Liver (tissue), 3 donors: ENCODE measurements around the gene BGN.

ENCODE experiments used
- CTCF ChIP-seq: fragments of 150-350 bp; IDR thresholded peaks from 2 replicates; pipeline ENCODE4 v1.5.1; 2017; ENCODE audit warnings: improper control_type of control experiment, low read depth, low read length; ENCODE audit not compliant: missing input control
- FOXA2 ChIP-seq: IDR thresholded peaks from 2 replicates; pipeline ENCODE4 v1.6.1; 2016; ENCODE audit warnings: antibody characterized with exemption
- JUND ChIP-seq, 2 donors: IDR thresholded peaks; 2 replicates each; pipeline ENCODE4 v1.6.1; 2016; ENCODE audit warnings: antibody characterized with exemption in 2 of 2
- MAX ChIP-seq: IDR thresholded peaks from 2 replicates; pipeline ENCODE4 v1.6.1; 2016; ENCODE audit warnings: antibody characterized with exemption
- REST ChIP-seq: IDR thresholded peaks from 2 replicates; pipeline ENCODE4 v1.6.1; 2016; ENCODE audit warnings: antibody characterized with exemption, mild to moderate bottlenecking
- ZBTB33 ChIP-seq: IDR thresholded peaks from 2 replicates; pipeline ENCODE4 v1.6.1; 2016; ENCODE audit warnings: antibody characterized with exemption
- donor health status: healthy.
- donor health status: healthy.

- TF ChIP-seq CTCF (no peak), ZBTB33 (no peak), FOXA2 (no peak), JUND (IDR thresholded peaks at IDR 0.05) (no peak), REST (no peak), MAX (no peak)
Observed at GRCh38 chrX:153455571-153455970, 39.2 kb upstream of the BGN start.
